ENCODE data around the gene CFAP157.
A peak's percentile ranks its signal among the peaks of the same experiment; 100 is the strongest.

Gene CFAP157

DNA sequence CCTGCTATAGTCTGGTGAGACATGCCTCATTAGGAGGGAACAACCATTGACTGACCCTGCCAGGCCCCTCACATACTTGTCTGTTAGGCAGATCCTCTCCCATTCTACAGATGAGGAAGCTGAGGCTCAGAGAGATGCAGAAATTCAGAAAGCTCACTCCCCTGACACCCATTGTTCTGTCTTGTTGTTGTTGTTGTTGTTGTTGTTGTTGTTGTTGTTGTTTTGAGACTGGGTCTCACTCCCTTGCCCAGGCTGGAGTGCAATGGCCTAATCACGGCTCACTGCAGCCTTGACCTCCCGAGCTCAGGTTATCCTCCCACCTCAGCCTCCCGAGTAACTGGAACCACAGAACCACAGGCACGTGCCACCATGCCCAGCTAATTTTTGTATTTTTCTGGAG is 13.1 kb upstream of the CFAP157 start:
- DNase-seq = no peak

DNA sequence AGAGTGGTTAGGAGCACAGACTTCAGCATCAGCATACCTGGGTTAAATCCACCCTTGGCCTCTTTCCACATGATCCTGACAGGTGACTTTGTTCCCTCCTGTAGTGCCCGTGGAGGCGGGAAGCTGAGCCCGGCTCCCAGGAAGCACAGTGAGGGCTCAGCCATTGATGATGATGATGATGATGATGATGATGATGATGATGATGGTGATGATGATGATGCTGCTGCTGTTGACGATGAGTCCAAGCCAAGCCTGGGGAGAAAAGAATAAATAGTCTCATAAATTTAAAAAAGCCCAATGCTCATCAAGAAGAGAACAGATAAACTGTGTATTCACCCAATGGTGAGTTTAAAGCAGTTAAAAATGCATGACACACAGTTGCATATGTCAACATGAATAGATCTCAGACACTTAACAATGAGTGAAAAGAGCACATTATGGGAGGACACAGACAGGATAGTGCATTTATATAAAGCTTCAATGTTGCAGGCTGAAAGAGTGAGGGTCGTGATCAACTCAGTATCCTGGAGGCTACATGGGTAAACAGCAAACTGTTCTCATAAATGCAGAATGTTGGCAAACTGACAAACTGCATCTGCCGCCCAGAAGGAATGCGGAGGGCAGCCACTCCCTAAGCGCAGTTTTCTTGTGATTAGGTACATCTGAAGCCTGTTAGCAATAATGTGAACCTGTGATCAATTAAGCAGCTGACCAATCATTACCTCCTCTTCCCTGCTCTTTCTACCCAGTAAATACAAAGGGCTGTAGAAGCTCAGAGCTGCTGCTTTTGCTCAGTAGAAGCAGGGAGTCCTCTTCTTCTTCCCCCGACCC is 11.7 kb upstream of the CFAP157 start:
- DNase-seq = no peak

DNA sequence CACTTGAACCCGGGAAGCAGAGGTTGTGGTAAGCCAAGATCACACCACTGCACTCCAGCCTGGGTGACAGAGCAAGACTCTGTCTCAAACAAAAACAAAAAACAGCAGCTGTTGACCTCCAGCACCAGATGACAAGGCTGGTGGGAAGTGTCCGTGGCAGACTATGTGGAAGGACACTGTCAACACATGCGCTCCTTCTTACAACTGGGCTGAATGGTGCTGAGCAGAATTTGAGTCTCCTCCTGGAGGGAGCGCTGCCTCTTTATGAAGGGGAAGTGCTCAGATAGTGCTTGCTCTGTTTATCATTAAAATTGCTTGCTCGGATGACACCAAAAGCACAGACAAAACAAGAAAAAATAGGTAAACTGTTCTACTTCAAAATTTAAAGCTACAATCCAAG is 9.2 kb upstream of the CFAP157 start:
- DNase-seq = no peak

DNA sequence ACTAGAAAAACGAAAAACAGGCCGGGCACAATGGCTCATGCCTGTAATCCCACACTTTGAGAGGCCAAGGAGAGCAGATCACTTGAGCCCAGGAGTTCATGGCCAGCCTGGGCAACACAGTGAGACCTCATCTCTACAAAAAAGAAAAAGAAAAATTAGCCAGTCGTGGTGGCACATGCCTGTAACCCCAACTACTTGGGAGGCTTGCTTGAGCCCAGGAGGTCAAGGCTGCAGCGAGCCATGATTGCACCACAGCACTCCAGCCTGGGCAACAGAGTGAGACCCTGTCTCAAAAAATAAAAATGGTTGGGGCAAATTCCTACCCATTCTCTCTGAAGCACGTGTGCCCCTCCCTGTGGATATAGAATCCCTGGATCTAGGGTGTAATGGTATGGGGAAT is 8.4 kb upstream of the CFAP157 start:
- no peak for DNase-seq

DNA sequence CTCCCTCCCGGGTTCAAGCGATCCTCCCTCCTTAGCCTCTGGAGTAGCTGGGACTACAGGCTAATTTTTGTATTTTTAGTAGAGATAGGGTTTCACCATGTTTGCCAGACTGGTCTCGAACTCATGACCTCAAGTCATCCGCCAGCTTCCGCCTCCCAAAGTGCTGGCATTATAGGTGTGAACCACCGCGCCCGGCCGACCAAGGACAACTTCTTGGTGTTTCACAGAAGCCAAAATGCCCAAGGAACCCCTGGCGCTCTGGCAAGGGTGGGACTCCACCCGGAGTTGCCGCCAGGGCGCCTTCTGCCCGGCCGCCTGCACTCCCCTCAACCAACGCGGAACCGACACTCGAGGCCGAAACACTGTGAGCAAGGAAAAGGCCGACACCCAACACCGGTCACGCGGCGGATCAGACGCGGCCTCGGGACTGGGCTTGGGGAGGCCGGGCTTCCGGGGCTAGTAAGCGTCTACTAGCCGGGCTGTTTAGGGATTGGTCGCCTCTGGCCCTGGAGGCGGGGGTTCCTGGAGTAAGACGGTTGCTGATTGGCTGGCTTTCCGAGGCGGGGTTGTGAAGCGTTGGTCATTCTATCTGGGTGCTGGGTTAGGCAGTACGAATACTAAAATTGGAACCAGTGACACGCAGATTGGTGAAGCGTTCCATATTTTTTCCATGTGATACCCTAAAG is 7.7 kb upstream of the CFAP157 start:
- DNase-seq = peak; percentile 88 to 93

DNA sequence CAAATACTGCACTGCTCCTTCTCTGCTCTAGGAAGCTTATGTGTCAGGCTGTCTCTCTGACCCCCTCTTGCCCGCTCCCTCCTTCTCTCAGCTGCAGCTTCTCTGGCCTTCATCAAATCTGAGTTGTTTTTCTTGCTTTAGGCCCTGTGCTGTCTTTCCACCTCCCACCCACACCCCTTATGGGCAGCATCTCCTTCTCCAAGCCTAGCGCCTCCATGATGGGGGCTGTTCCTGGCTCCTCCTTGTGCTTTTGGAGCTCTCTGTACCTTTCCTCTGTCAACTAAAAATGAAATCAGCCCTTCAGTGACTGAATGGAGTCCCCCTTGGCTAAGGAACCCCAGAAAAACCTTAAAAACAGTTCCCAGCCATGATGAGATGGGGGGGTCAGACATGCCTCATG is 6.6 kb upstream of the CFAP157 start:
- no peak for DNase-seq

DNA sequence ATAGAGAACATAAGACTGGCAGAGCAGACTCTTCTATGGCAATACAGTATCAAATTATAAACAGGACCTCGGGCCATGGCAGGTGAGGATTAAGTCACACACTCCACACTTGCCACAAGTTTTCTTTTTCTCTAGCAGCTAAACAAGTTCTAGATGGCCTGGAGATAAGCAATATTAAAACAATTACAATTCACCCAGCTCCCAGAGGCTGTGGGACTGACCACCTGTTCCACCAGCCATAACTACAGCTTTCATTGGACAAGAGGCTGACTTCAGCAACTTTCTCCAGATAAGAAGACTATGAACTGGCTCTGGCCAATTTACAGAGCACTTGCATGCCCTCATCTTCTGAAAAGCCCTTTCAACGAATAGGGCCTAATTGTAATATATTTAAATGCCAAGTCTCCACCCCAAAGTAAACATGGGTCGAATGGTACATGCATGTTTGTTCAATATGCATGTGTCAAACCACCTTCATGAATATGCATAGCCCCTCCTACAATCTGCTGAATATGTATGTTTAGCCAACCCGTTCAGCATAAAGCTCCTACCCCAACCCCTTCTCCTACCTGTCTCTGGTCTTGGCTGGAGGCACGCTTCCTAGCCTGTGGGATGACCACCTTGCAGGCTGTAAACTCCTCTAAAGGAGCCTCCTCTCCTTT is 6.1 kb upstream of the CFAP157 start:
- DNase-seq = no peak

DNA sequence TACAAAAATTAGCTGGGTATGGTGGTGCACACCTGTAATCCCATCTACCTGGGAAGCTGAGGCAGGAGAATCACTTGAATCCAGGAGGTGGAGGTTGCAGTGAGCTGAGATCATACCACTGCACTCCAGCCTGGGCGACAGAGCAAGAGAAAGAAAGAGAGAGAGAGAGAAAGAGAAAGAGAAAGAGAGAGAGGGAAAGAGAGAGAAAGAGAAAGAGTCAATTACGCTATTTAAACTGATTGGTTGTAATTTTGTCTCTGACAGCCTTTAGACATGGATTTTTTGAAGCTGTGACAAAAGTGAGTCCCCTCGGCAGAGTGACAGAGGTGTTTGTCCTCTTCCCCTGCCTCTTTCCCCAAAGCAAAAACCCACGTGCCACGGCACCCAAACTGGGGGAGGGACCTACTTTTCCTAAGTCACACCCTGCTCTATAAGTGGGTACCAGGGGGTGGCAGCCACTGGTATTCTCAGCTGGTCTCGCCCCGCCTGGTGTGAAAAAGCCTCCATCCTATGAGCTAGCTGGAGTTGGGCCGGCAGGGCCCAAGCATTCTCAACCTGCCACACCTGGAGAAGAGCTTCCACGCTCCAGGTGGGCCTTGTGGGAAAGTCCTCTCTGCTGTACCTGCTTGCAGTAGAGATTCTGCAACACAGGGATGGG is 3.4 kb upstream of the CFAP157 start:
- no peak for DNase-seq

DNA sequence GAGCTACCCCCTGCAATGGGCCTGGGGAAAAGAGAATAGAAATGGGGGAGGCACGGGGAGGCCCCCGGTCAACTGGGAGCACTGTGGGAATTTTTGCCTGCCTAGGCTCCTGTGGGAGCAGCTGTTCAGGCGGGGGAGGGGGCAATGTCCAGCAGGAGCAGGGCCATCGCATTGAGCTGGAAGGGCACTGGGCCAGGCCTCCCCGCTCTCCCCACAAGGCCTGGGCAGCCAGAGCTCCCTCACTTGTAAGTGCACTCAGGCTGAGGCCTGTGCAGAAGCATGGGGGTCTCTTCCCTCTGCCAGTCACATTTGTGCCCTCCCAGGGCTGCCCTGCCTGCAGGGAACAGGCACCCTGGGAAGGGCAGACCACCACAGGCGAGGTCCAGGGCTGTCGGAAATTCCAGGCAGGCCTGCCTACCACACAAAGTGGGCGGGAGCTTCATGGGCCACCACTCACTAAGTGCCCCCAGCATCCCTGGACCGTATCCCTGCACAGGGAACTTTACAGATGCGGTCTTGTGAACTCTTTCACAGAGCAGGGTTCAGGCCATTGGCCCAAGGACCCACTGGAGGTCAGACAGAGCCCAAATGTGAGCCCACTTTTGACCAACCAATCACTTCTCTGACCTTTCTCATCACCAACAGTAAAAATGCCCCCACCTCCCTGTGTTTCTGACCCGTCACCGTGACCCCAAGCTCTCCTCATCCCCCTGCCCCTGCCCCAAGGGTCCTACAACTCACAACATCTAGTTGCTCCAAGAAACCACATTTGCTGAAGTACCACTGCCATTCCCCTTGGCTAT is 1.0 kb upstream of the CFAP157 start:
- DNase-seq = no peak

DNA sequence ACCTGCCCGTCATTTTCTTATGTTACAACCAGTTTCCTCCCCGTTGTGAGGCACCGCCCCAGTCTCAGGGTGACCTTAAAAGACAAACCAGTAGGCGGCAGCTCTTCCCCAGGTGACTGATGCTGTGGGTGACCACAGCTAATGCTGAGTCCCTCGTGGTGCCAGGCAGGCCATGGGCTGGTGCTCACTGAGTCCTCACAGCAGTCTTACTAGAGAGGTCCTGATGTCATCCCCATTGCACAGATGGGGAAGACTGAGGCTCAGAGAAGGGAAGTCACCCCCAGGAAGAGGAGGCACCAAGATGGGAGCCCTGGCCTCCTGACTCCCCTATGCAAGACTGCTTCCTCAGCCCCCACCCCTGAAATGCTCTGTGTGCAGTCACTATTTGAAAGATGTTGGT is 978 bp downstream of the CFAP157 start:
- peak; percentile 19 to 45 for DNase-seq

DNA sequence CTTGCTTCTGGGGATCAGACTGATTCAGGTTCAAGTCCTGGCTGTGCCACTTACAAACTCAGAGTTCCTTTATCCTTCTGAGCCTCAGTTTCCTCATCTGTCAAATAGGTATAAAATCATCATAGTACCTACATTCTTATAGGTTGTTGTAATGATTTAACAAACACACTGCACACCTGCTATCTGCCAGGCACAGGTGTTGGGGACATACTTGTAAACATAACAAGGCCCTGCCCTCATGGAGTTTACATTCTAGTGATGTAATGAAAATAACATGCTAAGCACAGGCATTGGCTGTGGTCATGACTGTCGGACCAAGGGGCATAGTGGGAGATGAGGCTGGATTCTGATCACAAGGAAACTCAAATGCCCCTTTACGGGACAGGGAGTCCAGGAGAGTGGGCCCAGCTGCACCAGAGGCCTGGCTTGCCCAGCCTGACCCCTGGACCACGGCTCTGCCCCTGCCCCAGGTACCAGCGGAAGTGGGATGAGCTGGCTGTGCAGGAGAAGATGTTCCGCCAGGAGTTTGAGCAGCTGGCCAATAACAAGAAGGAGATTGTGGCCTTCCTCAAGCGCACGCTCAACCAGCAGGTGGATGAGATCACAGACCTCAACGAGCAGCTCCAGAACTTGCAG is 2.3 kb downstream of the CFAP157 start:
- DNase-seq = no peak

DNA sequence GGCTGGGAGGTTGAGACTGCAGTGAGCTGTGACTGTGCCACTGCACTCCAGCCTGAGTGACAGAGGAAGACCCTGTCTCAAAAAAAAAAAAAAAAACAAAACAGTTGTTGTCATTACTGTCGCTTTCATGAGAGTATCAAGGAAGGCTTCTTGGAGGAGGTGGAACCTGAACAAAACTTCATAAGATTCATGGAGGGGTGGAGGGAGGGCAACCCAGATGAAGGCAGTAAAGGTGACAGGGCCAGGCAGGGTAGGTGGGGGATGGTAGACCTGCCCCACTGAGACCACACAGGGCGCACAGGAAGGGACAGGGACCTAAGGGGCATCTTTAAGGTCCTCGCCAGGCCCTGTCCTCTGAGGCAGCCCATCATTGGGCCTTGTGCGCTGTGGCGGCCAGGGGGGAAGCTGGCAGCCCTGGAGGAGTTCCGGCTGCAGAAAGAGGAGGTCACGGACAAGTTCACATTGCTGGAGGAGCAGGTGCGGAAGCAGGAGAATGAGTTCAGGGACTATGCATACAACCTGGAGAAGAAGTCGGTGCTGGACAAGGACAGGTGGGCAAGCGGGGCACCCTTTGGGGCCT is 3.5 kb downstream of the CFAP157 start:
- no peak for DNase-seq

DNA sequence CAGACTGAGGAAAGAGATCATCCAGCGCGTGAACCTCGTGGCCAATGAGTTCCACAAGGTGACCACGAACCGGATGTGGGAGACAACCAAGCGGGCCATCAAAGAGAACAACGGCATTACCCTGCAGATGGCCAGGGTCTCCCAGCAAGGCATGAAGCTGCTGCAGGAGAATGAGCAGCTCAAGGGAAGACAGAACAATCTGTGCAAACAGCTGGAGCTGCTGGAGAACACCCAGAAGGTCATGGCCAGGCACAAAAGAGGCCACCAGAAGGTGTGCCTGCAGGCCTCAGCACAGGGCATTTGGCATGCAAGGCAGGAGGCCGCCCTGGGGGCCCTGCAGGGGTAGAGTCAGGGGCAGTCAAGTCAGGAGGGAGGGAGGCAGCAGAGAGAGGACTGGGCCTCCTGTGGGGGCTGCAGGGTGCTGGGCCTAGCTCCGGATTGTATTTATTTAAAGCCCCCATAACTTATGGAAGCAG is 4.5 kb downstream of the CFAP157 start:
- DNase-seq = no peak

DNA sequence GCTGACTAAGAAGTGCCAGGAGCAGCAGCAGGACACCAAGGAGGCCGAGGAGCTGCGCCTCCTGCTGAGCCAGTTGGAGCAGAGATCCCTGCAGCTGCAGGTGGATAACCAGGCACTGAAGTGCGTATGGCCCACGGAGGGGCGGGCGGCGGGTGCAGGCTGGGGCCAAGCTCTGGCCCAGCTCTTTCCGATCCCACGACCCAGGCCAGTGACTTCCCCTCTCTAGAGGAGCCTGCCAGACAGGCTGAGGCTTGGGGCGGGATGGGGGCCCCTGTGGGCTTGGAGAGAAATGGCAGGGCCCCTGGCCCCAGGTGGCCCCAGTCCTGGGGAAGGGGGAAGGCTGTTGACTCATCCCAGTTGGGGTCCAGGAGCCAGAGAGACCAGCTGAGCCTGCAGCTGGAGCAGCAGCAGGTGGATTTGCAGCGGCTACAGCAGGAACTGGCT is 5.1 kb downstream of the CFAP157 start:
- no peak for DNase-seq

DNA sequence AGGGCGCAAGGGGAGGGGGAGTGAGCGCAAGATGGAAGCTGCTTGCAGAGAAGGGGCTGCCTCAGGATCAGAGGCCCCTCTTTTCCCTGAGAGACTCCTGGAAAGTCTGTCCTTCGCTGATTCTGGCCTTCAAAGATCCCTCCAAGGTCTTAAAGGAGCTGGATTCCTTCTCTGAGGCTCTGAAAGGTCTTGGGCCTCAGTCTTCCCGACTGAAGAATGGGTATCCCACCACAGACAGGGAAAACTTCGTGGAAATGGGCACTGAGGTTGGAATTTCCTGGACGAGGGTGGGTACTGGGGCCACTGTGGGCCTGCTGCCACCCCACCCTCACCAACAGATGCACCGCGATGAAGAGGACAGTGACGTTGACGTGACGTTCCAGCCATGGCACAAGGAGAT is 5.6 kb downstream of the CFAP157 start:
- DNase-seq = no peak

DNA sequence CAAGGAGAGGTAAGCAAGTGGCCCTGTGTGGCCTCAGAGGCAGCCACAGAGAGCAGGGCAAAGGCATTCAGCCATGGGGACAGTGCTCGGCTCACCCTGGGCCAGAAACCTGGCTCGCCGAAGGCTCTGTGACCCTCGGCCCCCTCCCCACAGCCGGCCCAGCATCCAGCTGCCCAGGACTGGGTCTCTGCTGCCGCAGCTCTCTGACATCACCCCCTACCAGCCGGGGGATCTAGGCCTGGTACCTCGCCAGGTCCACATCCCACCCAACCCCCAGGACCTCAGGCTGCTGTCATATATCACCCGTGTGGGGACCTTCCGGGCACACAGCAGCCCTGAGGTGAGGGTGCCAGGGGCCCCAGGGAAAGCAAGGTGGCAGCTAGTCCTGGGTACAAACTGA is 6.1 kb downstream of the CFAP157 start:
- DNase-seq = no peak

DNA sequence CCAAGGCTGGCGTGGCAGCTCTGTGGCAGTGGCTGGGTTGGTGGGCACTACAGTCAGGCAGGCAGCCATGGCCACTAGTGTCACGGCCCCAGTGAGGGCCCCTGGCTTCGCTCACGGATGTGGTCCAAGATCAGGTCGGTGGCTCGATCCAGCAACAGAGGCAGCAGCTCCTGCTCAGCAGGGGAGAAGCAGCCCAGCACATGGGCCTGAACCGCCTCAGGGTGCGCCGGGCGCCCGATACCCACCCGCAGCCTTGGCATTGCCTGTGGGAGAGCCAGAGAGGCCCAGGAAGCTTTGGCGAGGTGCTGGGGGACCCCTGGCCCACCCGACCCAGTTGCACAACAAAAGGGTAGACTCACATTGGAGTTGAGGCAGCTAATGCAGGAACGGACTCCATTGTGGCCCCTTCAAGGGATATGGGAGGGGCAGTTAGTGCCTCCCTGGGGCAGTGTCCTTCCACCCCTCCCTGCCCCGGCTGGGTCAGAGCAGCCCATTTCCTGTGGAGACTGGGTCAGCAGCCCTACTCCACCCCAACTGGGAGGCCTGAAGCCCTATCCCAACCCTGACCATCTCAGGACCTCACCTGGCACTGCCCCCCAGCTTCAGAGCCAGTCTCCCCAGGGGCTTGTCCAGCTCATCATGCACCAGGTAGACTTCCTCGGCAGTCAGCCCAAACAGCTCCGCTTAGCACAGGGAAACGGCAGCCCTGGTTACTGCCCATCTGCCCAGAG is 7.4 kb downstream of the CFAP157 start:
- no peak for DNase-seq

DNA sequence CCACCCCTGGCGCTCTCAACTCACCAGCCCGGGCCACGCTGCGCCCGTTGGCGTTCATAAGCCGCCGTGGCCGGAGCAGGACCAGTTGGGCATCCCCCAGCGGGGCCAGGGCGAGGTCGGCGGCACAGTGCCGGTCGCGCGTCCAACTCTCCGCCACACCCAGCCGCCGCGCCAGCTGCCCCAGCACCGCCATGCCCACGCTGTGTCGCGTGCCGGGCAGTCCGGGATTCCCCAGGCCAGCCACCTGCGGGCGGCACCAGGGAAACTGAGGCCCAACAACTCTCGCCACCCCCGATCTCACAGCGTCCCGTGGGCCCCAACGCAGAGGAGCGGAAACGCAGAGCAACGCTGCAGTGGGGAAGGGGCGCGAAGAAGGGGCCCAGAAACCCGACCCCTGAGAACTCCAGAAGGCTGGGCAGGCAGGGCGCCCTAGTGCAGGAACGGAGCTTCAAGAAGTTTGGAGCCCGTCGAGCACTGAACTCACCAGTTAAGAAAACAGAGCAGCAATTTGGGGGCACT is 8.2 kb downstream of the CFAP157 start:
- DNase-seq = peak; percentile 16 to 28

DNA sequence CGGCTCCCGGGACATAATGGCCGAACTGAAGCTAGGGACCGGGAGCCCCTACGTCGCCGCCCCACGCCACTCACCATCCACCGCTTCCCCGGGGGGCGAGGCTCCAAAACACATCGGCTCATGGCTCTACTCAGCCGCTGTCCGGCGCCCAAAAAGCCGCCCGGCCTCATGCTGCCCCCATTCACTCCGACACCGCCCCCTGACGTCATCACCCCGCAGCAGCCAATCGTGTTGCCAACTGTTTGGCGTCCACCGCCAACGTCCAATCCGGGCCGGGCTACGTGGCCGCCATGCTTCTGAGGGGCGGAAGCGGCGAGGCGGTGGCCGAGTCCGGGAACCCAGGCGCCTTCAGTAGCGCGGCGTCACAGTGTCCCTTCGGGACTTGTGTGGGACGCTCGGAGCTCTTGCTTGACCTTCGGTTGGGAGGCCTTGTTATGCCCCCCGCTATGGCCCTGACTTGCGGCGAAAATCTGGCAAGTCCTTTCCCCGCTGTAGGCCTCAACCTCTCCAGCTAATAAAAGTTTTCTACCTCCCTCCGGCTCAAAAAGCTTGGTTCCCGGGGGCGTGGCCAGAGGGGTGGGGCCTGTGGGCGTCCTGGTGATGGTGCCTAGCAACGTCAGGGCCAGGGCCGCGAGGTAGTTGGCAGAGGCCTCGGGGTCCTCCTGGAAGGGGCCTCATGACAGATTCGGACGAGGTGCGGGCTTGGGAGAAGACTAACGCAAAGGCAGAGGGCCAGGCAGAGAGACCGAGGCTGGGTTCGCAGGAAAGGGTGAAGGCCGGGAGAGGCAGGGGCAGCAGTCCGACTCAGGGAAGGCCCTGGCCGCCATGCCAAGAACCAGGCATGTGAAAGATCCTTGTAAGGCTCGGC is 8.9 kb downstream of the CFAP157 start, which contains the start of the genes PTRH1 and TTC16:
PTRH1 (minus strand) TSS at position 194 of the 868 bp plus-strand sequence; CDS start at position 170, 24 bp downstream.
TTC16 (plus strand) TSS at position 610 of the 868 bp plus-strand sequence; CDS start at position 677, 67 bp downstream.
- DNase-seq = peak; percentile 98 to 99

All from activated CD4-positive, alpha-beta T cell treated with anti-CD3 and anti-CD28 coated beads, Interleukin-2, amount 50 U/mL, for 48 hours (primary cell).